GM21619 (cell line): ENCODE results near the gene MIEF1.
"Not testable (repeated sequence)": the region's sequence is repeated elsewhere in the genome, so short reads cannot be mapped to it uniquely, and the experiment has no call there.

Experiments used
- ATAC-seq: cut with Tn5 transposase; IDR thresholded peaks from one replicate; pipeline ENCODE4 v1.9.1; 2021; ENCODE audit not compliant: unreplicated experiment

The MIEF1 gene

GRCh38 chr22:39512026-39512425 lies 9.9 kb downstream of the MIEF1 start:
- no peak for ATAC-seq

- ATAC-seq: no peak
Observed at GRCh38 chr22:39513791-39514190, 11.7 kb downstream of the MIEF1 start.

GRCh38 chr22:39514373-39514973 lies 12.4 kb downstream of the MIEF1 start:
- no peak for ATAC-seq

GRCh38 chr22:39515266-39516050 lies 13.4 kb downstream of the MIEF1 start:
- ATAC-seq: no peak

- no peak for ATAC-seq
Observed at GRCh38 chr22:39517470-39517869, 15.4 kb downstream of the MIEF1 start.

- no peak for ATAC-seq
Observed at GRCh38 chr22:39518144-39518786, 16.2 kb downstream of the MIEF1 start.

GRCh38 chr22:39518996-39519680 lies 17.0 kb downstream of the MIEF1 start:
- ATAC-seq: no peak

GRCh38 chr22:39519681-39520225 lies 17.7 kb downstream of the MIEF1 start:
- ATAC-seq: peak; percentile 73

- ATAC-seq: peak; percentile 36
Observed at GRCh38 chr22:39520226-39521105, 18.4 kb downstream of the MIEF1 start, which contains the start of gene ATF4. Gene ATF4, plus strand, starts transcription at chr22:39520562. Its CDS starts 884 bp downstream, at chr22:39521446.

GRCh38 chr22:39521106-39521885 lies 19.2 kb downstream of the MIEF1 start:
- ATAC-seq: not testable (repeated sequence)

GRCh38 chr22:39522091-39522490 lies 20.0 kb downstream of the MIEF1 start:
- ATAC-seq: not testable (repeated sequence)

- ATAC-seq: no peak
Observed at GRCh38 chr22:39522567-39523300, 20.6 kb downstream of the MIEF1 start.

GRCh38 chr22:39524089-39524752 lies 22.1 kb downstream of the MIEF1 start:
- no peak for ATAC-seq

GRCh38 chr22:39524753-39525657 lies 22.9 kb downstream of the MIEF1 start:
- no peak for ATAC-seq

- no peak for ATAC-seq
Observed at GRCh38 chr22:39525658-39525975, 23.5 kb downstream of the MIEF1 start.

- ATAC-seq: no peak
Observed at GRCh38 chr22:39526736-39527171, 24.7 kb downstream of the MIEF1 start.

- no peak for ATAC-seq
Observed at GRCh38 chr22:39527481-39527961, 25.4 kb downstream of the MIEF1 start.
